H9 (cell line): Measurements from ENCODE around the gene APP. TPM values are rescaled to one million over a fixed set of nuclear protein-coding genes. Genes with fewer than 3 reads are reported as not detected.
"Not testable (repeated sequence)": the region's sequence is repeated elsewhere in the genome, so short reads cannot be mapped to it uniquely, and the experiment has no call there.

ENCODE experiments used
- DNase-seq: peaks from one replicate; pipeline ENCODE4 v3.0.0-alpha.2; 2017
- H2AFZ ChIP-seq: one replicate; pipeline ENCODE4 v1.6.1; 2013; ENCODE audit warnings: mild to moderate bottlenecking, low read length, control low read depth, moderate library complexity
- H2AK5ac ChIP-seq: 2 replicates; pipeline ENCODE4 v1.6.1; 2013; ENCODE audit warnings: low read length, control low read depth, mixed read lengths; ENCODE audit not compliant: insufficient read length
- H2BK120ac ChIP-seq: one replicate; pipeline ENCODE4 v1.6.1; 2013; ENCODE audit warnings: low read depth, mild to moderate bottlenecking, low read length, control low read depth, inconsistent platforms; ENCODE audit not compliant: poor library complexity, severe bottlenecking
- H2BK12ac ChIP-seq: 2 replicates; pipeline ENCODE4 v1.6.1; 2013; ENCODE audit warnings: low read length, control low read depth, mixed read lengths, low read depth; ENCODE audit not compliant: insufficient read length
- H2BK15ac ChIP-seq: 2 replicates; pipeline ENCODE4 v1.6.1; 2013; ENCODE audit warnings: low read depth, low read length, control low read depth
- H2BK20ac ChIP-seq: one replicate; pipeline ENCODE4 v1.6.1; 2013; ENCODE audit warnings: low read depth, mild to moderate bottlenecking, low read length, control low read depth, inconsistent platforms; ENCODE audit not compliant: poor library complexity, severe bottlenecking
- H2BK5ac ChIP-seq: 2 replicates; pipeline ENCODE4 v1.6.1; 2013; ENCODE audit warnings: low read length, control low read depth, mixed read lengths; ENCODE audit not compliant: insufficient read length
- H3K14ac ChIP-seq: 2 replicates; pipeline ENCODE4 v1.6.1; 2013; ENCODE audit warnings: low read length, control low read depth; ENCODE audit not compliant: insufficient read depth
- H3K18ac ChIP-seq: 2 replicates; pipeline ENCODE4 v1.6.1; 2013; ENCODE audit warnings: low read depth, mild to moderate bottlenecking, mixed read lengths, low read length, control low read depth; ENCODE audit not compliant: insufficient read length
- H3K23ac ChIP-seq: 2 replicates; pipeline ENCODE4 v1.6.1; 2013; ENCODE audit warnings: low read length, control low read depth, mixed read lengths, low read depth; ENCODE audit not compliant: insufficient read length
- H3K23me2 ChIP-seq: 2 replicates; pipeline ENCODE4 v1.6.1; 2013; ENCODE audit warnings: low read depth, mild to moderate bottlenecking, mixed read lengths, low read length, control low read depth; ENCODE audit not compliant: insufficient read length, poor library complexity, severe bottlenecking
- H3K27ac ChIP-seq: 2 replicates; pipeline ENCODE4 v1.5.1; 2013; ENCODE audit warnings: low read length, control low read depth, mixed read lengths, low read depth; ENCODE audit not compliant: insufficient read length
- H3K27me3 ChIP-seq: 2 replicates; pipeline ENCODE4 v1.6.1; 2013; ENCODE audit warnings: low read length, control low read depth, inconsistent platforms; ENCODE audit not compliant: insufficient read depth
- H3K4ac ChIP-seq: 2 replicates; pipeline ENCODE4 v1.6.1; 2013; ENCODE audit warnings: low read depth, mild to moderate bottlenecking, control low read depth, inconsistent platforms, low read length, moderate library complexity
- H3K4me1 ChIP-seq: 2 replicates; pipeline ENCODE4 v1.6.1; 2013; ENCODE audit warnings: low read length, control low read depth, inconsistent platforms; ENCODE audit not compliant: insufficient read depth
- H3K4me2 ChIP-seq: 2 replicates; pipeline ENCODE4 v1.6.1; 2013; ENCODE audit warnings: low read length, control low read depth, mixed read lengths; ENCODE audit not compliant: insufficient read length, insufficient read depth
- H3K56ac ChIP-seq: 2 replicates; pipeline ENCODE4 v1.6.1; 2013; ENCODE audit warnings: low read depth, mild to moderate bottlenecking, mixed read lengths, low read length, control low read depth; ENCODE audit not compliant: insufficient read length
- H3K79me1 ChIP-seq: 2 replicates; pipeline ENCODE4 v1.6.1; 2013; ENCODE audit warnings: low read depth, mild to moderate bottlenecking, moderate library complexity, low read length, control low read depth, inconsistent platforms; ENCODE audit not compliant: insufficient read depth, poor library complexity, severe bottlenecking
- H3K79me2 ChIP-seq: 2 replicates; pipeline ENCODE4 v1.6.1; 2013; ENCODE audit warnings: low read length, control low read depth, inconsistent platforms; ENCODE audit not compliant: insufficient read depth
- H3K9ac ChIP-seq: 2 replicates; pipeline ENCODE4 v1.6.1; 2013; ENCODE audit warnings: low read length, control low read depth, mixed read lengths; ENCODE audit not compliant: insufficient read length; ENCODE audit errors: extremely low read depth
- H3K9me3 ChIP-seq: one replicate; pipeline ENCODE4 v1.6.1; 2013; ENCODE audit warnings: low read depth, low read length, inconsistent platforms; ENCODE audit not compliant: control insufficient read depth
- H3T11ph ChIP-seq: one replicate; pipeline ENCODE4 v1.6.1; 2013; ENCODE audit warnings: mild to moderate bottlenecking, low read length, control low read depth, inconsistent platforms
- H4K20me1 ChIP-seq: one replicate; pipeline ENCODE4 v1.6.1; 2013; ENCODE audit not compliant: control insufficient read depth, insufficient read length, insufficient read depth
- H4K5ac ChIP-seq: 2 replicates; pipeline ENCODE4 v1.6.1; 2013; ENCODE audit warnings: low read depth, mild to moderate bottlenecking, mixed read lengths, low read length, control low read depth; ENCODE audit not compliant: insufficient read length
- H4K8ac ChIP-seq: replicated peaks from 2 replicates; pipeline ENCODE4 v1.6.1; 2013; ENCODE audit warnings: low read length, control low read depth, mixed read lengths, low read depth; ENCODE audit not compliant: insufficient read length
- H4K91ac ChIP-seq: 2 replicates; pipeline ENCODE4 v1.6.1; 2013; ENCODE audit warnings: low read depth, mild to moderate bottlenecking, moderate library complexity, mixed read lengths, low read length, control low read depth; ENCODE audit not compliant: insufficient read length
- H3K27ac Mint-ChIP-seq, 3 experiments: 2 replicates in 2 of 3; 3 replicates in 1 of 3; pipeline ENCODE4 v1.8.0; 2020 to 2021; ENCODE audit warnings: mixed read lengths in 3 of 3, mild to moderate bottlenecking in 1 of 3, moderate library complexity in 1 of 3
- H3K27me3 Mint-ChIP-seq: 2 replicates; pipeline ENCODE4 v1.8.0; 2021; ENCODE audit warnings: low read depth, mild to moderate bottlenecking, moderate library complexity, mixed read lengths
- H3K36me3 Mint-ChIP-seq, 3 experiments: 2 replicates in 2 of 3; 3 replicates in 1 of 3; pipeline ENCODE4 v1.8.0; 2020 to 2021; ENCODE audit warnings: low read depth in 3 of 3, mixed read lengths in 3 of 3; ENCODE audit not compliant: insufficient read depth in 1 of 3
- H3K4me1 Mint-ChIP-seq, 2 experiments: 2 replicates each; pipeline ENCODE4 v1.8.0; 2020; ENCODE audit warnings: mixed read lengths in 2 of 2
- H3K4me3 Mint-ChIP-seq, 2 experiments: 2 replicates in 1 of 2; 3 replicates in 1 of 2; pipeline ENCODE4 v1.8.0; 2020 to 2021; ENCODE audit warnings: mild to moderate bottlenecking in 2 of 2, mixed read lengths in 2 of 2, moderate library complexity in 1 of 2
- H3K9me3 Mint-ChIP-seq, 2 experiments: 2 replicates in 1 of 2; 3 replicates in 1 of 2; pipeline ENCODE4 v1.8.0; 2020; ENCODE audit warnings: mild to moderate bottlenecking in 2 of 2, mixed read lengths in 2 of 2, moderate library complexity in 1 of 2
- CTCF ChIP-seq: fragments of 200-600 bp; sonication (generic); conservative IDR thresholded peaks from 3 replicates; pipeline ENCODE4 v1.8.0; 2021; ENCODE audit warnings: antibody characterized with exemption, mild to moderate bottlenecking
- WGBS: extraction: QIAGEN DNeasy Blood & Tissue Kit; methylation state at CpG from one replicate; pipeline ENCODE4 v1.1.7; 2013; ENCODE audit warnings: missing lambda C conversion rate, low lambda C conversion rate, mixed read lengths; ENCODE audit not compliant: insufficient read length; ENCODE audit errors: extremely low coverage; 5-methylcytosine and 5-hydroxymethylcytosine counted together
- total RNA-seq: library from RNA; stranded (reverse); gene quantifications from 2 replicates; pipeline ENCODE4 v1.2.1, GENCODE V29; 2021

APP gene
- total RNA-seq, 1 experiment from 2014 or later = 380 TPM

DNA sequence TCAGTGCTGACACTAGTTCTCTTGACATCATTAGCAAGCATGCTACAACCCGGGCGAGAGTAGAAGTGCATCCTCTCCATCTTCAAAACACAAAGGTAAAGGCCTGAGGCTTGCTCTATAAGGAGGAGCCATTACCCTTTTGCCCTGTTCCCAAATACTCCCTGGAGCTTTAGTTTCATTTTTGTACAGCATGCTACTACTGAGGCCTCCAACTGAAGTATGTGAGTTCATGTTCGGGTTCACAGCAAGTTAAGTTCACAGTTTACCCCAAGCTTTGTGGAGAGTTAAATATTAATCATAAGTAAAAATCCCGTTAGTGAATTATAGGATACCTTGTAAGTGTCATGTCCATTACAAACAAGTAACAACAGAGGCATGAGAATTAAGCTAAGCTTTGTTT, 156.6 kb downstream of the APP start:
- Mint-ChIP-seq H3K9me3 (no peaks in the 10 kb centered on the region), H3K36me3 (peaks cover 6 to 9% (median 8%) of the 10 kb centered on the region in 3 experiments; a peak in 6 of 7 replicates), H3K27ac (peak overlapping the region in 1 of 3 experiments; percentile 49; a peak in 1 of 7 replicates), H3K4me3 (no peak overlapping the region), H3K4me1 (peaks cover 22 to 28% of the 10 kb centered on the region in 2 experiments), H3K27me3 (no peaks in the 10 kb centered on the region)
- H2BK120ac ChIP-seq = no peak overlapping the region
- no peak overlapping the region for H2BK5ac ChIP-seq
- H2AK5ac ChIP-seq = no peak overlapping the region
- no peak overlapping the region for H2AFZ ChIP-seq
- no peak overlapping the region for H3K27ac ChIP-seq
- peaks cover 5% of the 10 kb centered on the region; the same call in 1 of the 2 replicates for H3K79me2 ChIP-seq
- H2BK20ac ChIP-seq = no peak overlapping the region
- H3K4me2 ChIP-seq = no peak overlapping the region
- peaks cover 10% of the 10 kb centered on the region for H3K79me1 ChIP-seq
- H2BK15ac ChIP-seq = no peak overlapping the region
- DNase-seq = no peak
- no peaks in the 10 kb centered on the region for H3K27me3 ChIP-seq
- H3K4ac ChIP-seq = no peak overlapping the region
- WGBS = no CpG with 5 or more reads among the region's 4 CpGs
- no peak overlapping the region for H4K91ac ChIP-seq
- no peaks in the 10 kb centered on the region for H3K9me3 ChIP-seq
- H4K5ac ChIP-seq = no peak overlapping the region
- no peak overlapping the region for H3K18ac ChIP-seq
- no peak overlapping the region for H3K9ac ChIP-seq
- no peaks in the 10 kb centered on the region for H4K20me1 ChIP-seq
- no peak overlapping the region for H3K14ac ChIP-seq
- no peak overlapping the region for H2BK12ac ChIP-seq
- H3T11ph ChIP-seq = no peak overlapping the region
- H3K56ac ChIP-seq = no peak overlapping the region
- no peak overlapping the region for H3K23ac ChIP-seq
- H3K4me1 ChIP-seq = peaks cover 2% of the 10 kb centered on the region; the same call in 1 of the 2 replicates
- H4K8ac ChIP-seq = no peak overlapping the region
- no peak for TF ChIP-seq CTCF
- no peaks in the 10 kb centered on the region for H3K23me2 ChIP-seq

DNA sequence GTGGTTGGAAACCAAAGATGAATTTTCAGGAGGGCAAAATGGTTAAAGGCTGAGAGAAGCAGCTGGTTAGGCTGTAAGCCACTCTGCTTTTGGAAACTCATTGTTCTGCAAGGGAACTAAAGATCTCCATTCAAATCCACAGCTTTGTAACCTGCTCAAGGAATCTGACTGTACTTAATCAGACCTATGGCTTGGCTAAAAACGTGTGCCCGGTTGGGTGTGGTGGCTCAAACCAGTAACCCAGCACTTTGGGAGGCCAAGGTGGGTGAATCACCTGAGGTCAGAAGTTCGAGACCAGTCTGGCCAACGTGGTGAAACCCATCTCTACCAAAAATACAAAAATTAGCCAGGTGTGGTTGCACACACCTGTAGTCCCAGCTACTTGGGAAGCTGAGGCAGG, 158.1 kb downstream of the APP start:
- H3K4ac ChIP-seq, H3K23ac ChIP-seq, H2AFZ ChIP-seq, H4K20me1 ChIP-seq, H2BK5ac ChIP-seq, H3K79me1 ChIP-seq, H3K4me3 Mint-ChIP-seq, H3K36me3 Mint-ChIP-seq, H2AK5ac ChIP-seq, H3T11ph ChIP-seq, H4K91ac ChIP-seq, H3K4me1 ChIP-seq, H3K4me2 ChIP-seq, H2BK120ac ChIP-seq, H4K5ac ChIP-seq, H2BK20ac ChIP-seq, H3K9me3 ChIP-seq, H3K23me2 ChIP-seq, H3K9ac ChIP-seq, DNase-seq, H3K56ac ChIP-seq, H3K14ac ChIP-seq, H3K27me3 Mint-ChIP-seq, H3K9me3 Mint-ChIP-seq, H3K18ac ChIP-seq, H4K8ac ChIP-seq, H3K27me3 ChIP-seq, H2BK15ac ChIP-seq, H3K79me2 ChIP-seq, H2BK12ac ChIP-seq, H3K27ac ChIP-seq: not testable (repeated sequence)
- whole genome bisulfite sequencing = no CpG with 5 or more reads among the region's 4 CpGs
- Mint-ChIP-seq H3K27ac (peak overlapping the region in 1 of 3 experiments; percentile 66; a peak in 1 of 7 replicates), H3K4me1 (peaks cover 34% of the 10 kb centered on the region in 2 experiments)
